Subcutaneous abdominal adipose tissue (tissue), 5 donors: ENCODE results near the gene ZNF777.

ENCODE experiments used
- H3K27ac ChIP-seq: one replicate; pipeline ENCODE4 v1.7.0; 2013; ENCODE audit warnings: low read depth, mild to moderate bottlenecking, inconsistent platforms, low read length, moderate library complexity
- H3K27me3 ChIP-seq, 5 donors: one replicate each; pipeline ENCODE4 v1.7.0; 2013; ENCODE audit warnings: low read length in 5 of 5, inconsistent platforms in 1 of 5; ENCODE audit not compliant: control insufficient read depth in 5 of 5, insufficient read depth in 4 of 5
- H3K36me3 ChIP-seq, 5 donors: one replicate each; pipeline ENCODE4 v1.7.0; 2013; ENCODE audit warnings: low read length in 5 of 5; ENCODE audit not compliant: control insufficient read depth in 5 of 5, insufficient read depth in 5 of 5
- H3K4me1 ChIP-seq, 5 donors: one replicate each; pipeline ENCODE4 v1.7.0; 2013; ENCODE audit warnings: low read length in 5 of 5, mild to moderate bottlenecking in 3 of 5, moderate library complexity in 1 of 5; ENCODE audit not compliant: control insufficient read depth in 5 of 5, insufficient read depth in 5 of 5
- H3K4me3 ChIP-seq, 5 donors: one replicate each; pipeline ENCODE4 v1.7.0; 2013; ENCODE audit warnings: low read length in 5 of 5, low read depth in 1 of 5
- H3K9ac ChIP-seq, 5 donors: one replicate each; pipeline ENCODE4 v1.7.0; 2013; ENCODE audit warnings: low read length in 5 of 5, mild to moderate bottlenecking in 4 of 5, moderate library complexity in 3 of 5
- H3K9me3 ChIP-seq, 5 donors: one replicate each; pipeline ENCODE4 v1.7.0; 2013; ENCODE audit warnings: low read length in 5 of 5; ENCODE audit not compliant: control insufficient read depth in 5 of 5
- donor health status: healthy.
- donor health status: healthy.
- donor health status: healthy.
- donor health status: healthy.
- donor health status: healthy.

The ZNF777 gene

GRCh38 chr7:149460493-149461277 lies at the start of gene ZNF777:
TSS of gene ZNF777 (minus strand) at chr7:149461062. CDS start at chr7:149456022, 5,040 bp downstream.
- peaks cover 2 to 24% (median 20%) of the 10 kb centered on the region in 5 donors for H3K4me1 ChIP-seq
- no peaks in the 10 kb centered on the region for H3K27me3 ChIP-seq
- H3K27ac ChIP-seq: peak within 1 kb of the TSS; percentile 64
- peak within 1 kb of the TSS; percentile 78 to 87 (median 85) for H3K4me3 ChIP-seq
- no peaks in the 10 kb centered on the region for H3K9me3 ChIP-seq
- peak within 1 kb of the TSS; percentile 71 to 90 (median 81) for H3K9ac ChIP-seq
- peaks cover 0 to 11% (median 6%) of the 10 kb centered on the region in 5 donors for H3K36me3 ChIP-seq

GRCh38 chr7:149510248-149510647 lies 49.4 kb upstream of the ZNF777 start:
- H3K9me3 ChIP-seq: peaks cover 3 to 40% (median 30%) of the 10 kb centered on the region in 5 donors
- no peak overlapping the region for H3K9ac ChIP-seq

GRCh38 chr7:149509774-149510173 lies 48.9 kb upstream of the ZNF777 start:
- Histone ChIP-seq H3K4me3 (peak overlapping the region in 1 of 5 donors; percentile 2), H3K27me3 (no peaks in the 10 kb centered on the region), H3K4me1 (no peaks in the 10 kb centered on the region), H3K36me3 (no peaks in the 10 kb centered on the region), H3K27ac (no peak overlapping the region), H3K9ac (no peak overlapping the region), H3K9me3 (peaks cover 3 to 40% (median 30%) of the 10 kb centered on the region in 5 donors)

More at GRCh38 chr7:149510248-149510647, 49.4 kb upstream of the ZNF777 start:
- no peak overlapping the region for H3K27ac ChIP-seq
- H3K27me3 ChIP-seq: no peaks in the 10 kb centered on the region
- H3K36me3 ChIP-seq: no peaks in the 10 kb centered on the region
- no peaks in the 10 kb centered on the region for H3K4me1 ChIP-seq
- H3K4me3 ChIP-seq: peak overlapping the region in 1 of 5 donors; percentile 2

- Histone ChIP-seq H3K9ac (no peak overlapping the region), H3K27ac (no peak overlapping the region), H3K4me3 (no peak overlapping the region), H3K4me1 (no peaks in the 10 kb centered on the region), H3K9me3 (peaks cover 3 to 31% (median 22%) of the 10 kb centered on the region in 5 donors), H3K36me3 (no peaks in the 10 kb centered on the region), H3K27me3 (no peaks in the 10 kb centered on the region)
These were observed 44.7 kb upstream of the ZNF777 start for GRCh38 chr7:149505551-149505950.

- no peak overlapping the region for H3K9ac ChIP-seq
- H3K4me3 ChIP-seq: no peak overlapping the region
- no peaks in the 10 kb centered on the region for H3K36me3 ChIP-seq
- H3K27me3 ChIP-seq: no peaks in the 10 kb centered on the region
- H3K27ac ChIP-seq: no peak overlapping the region
- H3K4me1 ChIP-seq: peaks cover 0 to 7% (median 6%) of the 10 kb centered on the region in 5 donors
- H3K9me3 ChIP-seq: peaks cover 3 to 6% (median 5%) of the 10 kb centered on the region in 5 donors
These were observed 40.8 kb upstream of the ZNF777 start for GRCh38 chr7:149501651-149502050.

- H3K9me3 ChIP-seq: peaks cover 0 to under 1% (median 0%) of the 10 kb centered on the region in 5 donors
- no peaks in the 10 kb centered on the region for H3K27me3 ChIP-seq
- H3K27ac ChIP-seq: no peak overlapping the region
- peaks cover 1 to 15% (median 13%) of the 10 kb centered on the region in 5 donors for H3K4me1 ChIP-seq
- H3K36me3 ChIP-seq: no peaks in the 10 kb centered on the region
- H3K4me3 ChIP-seq: no peak overlapping the region
- H3K9ac ChIP-seq: no peak overlapping the region
These were observed 40.0 kb upstream of the ZNF777 start for GRCh38 chr7:149500910-149501309.

- no peak overlapping the region for H3K27ac ChIP-seq
- H3K4me1 ChIP-seq: peaks cover 2 to 22% (median 20%) of the 10 kb centered on the region in 5 donors
- H3K36me3 ChIP-seq: no peaks in the 10 kb centered on the region
- no peak overlapping the region for H3K4me3 ChIP-seq
- no peaks in the 10 kb centered on the region for H3K9me3 ChIP-seq
- no peaks in the 10 kb centered on the region for H3K27me3 ChIP-seq
- H3K9ac ChIP-seq: no peak overlapping the region
These were observed 39.3 kb upstream of the ZNF777 start for GRCh38 chr7:149500201-149500600.

GRCh38 chr7:149498811-149499210 lies 37.9 kb upstream of the ZNF777 start:
- Histone ChIP-seq H3K4me1 (peaks cover 2 to 30% (median 27%) of the 10 kb centered on the region in 5 donors), H3K4me3 (no peak overlapping the region), H3K27me3 (no peaks in the 10 kb centered on the region), H3K9me3 (no peaks in the 10 kb centered on the region), H3K27ac (no peak overlapping the region), H3K9ac (no peak overlapping the region), H3K36me3 (peaks cover 0 to 6% (median 3%) of the 10 kb centered on the region in 5 donors)

- Histone ChIP-seq H3K4me1 (peaks cover 2 to 30% (median 27%) of the 10 kb centered on the region in 5 donors), H3K9me3 (no peaks in the 10 kb centered on the region)
These were observed 36.8 kb upstream of the ZNF777 start, which contains the start of gene ZNF746 for GRCh38 chr7:149497467-149498261. TSS of gene ZNF746 (minus strand) at chr7:149497809. CDS start at chr7:149497536, 273 bp downstream.

More at GRCh38 chr7:149497467-149498261, 36.8 kb upstream of the ZNF777 start, which contains the start of gene ZNF746:
- H3K4me3 ChIP-seq: peak within 1 kb of the TSS; percentile 71 to 84 (median 82)
- peaks cover 0 to 17% (median 15%) of the 10 kb centered on the region in 5 donors for H3K36me3 ChIP-seq
- H3K9ac ChIP-seq: peak within 1 kb of the TSS; percentile 56 to 87 (median 83)
- H3K27ac ChIP-seq: peak within 1 kb of the TSS; percentile 70
- no peaks in the 10 kb centered on the region for H3K27me3 ChIP-seq
